Kidney epithelial cell (primary cell): ENCODE measurements around the gene OR52E1. TPM values are rescaled to one million over a fixed set of nuclear protein-coding genes. Genes with fewer than 3 reads are reported as not detected.
"Not testable (repeated sequence)": the region's sequence is repeated elsewhere in the genome, so short reads cannot be mapped to it uniquely, and the experiment has no call there.

Experiments used
- DNase-seq: peaks from one replicate; pipeline ENCODE4 v3.0.0-alpha.2; 2010; ENCODE audit warnings: low read depth
- H3K27me3 ChIP-seq: 2 replicates; pipeline ENCODE4 v1.6.0; 2011; ENCODE audit warnings: low read length; ENCODE audit not compliant: control insufficient read depth, insufficient read depth
- H3K36me3 ChIP-seq: 2 replicates; pipeline ENCODE4 v1.5.1; 2011; ENCODE audit warnings: low read length; ENCODE audit not compliant: control insufficient read depth, insufficient read depth
- H3K4me3 ChIP-seq: 2 replicates; pipeline ENCODE4 v1.5.1; 2011; ENCODE audit warnings: low read depth, mild to moderate bottlenecking, control low read depth, low read length
- CTCF ChIP-seq: IDR thresholded peaks from 2 replicates; pipeline ENCODE4 v1.5.1; 2011; ENCODE audit warnings: mild to moderate bottlenecking, moderate library complexity, low read length, control low read depth, inconsistent platforms; ENCODE audit not compliant: insufficient read depth, poor library complexity, severe bottlenecking
- total RNA-seq: library from RNA; depleted of rRNA; stranded (reverse); fragments of >200 nt; gene quantifications from 2 replicates; pipeline ENCODE4 v1.2.3, GENCODE V29; 2015

OR52E1 gene
- total RNA-seq, 1 donor from 2014 or later, result not detected

GRCh38 chr11:5042091-5042490, 27.3 kb upstream of the OR52E1 start:
- no peak for DNase-seq
- Histone ChIP-seq H3K36me3 (no peaks in the 10 kb centered on the region), H3K4me3 (no peak overlapping the region), H3K27me3 (no peaks in the 10 kb centered on the region)
- TF ChIP-seq CTCF, result no peak

- TF ChIP-seq CTCF, result no peak
- DNase-seq, result no peak
- Histone ChIP-seq H3K27me3 (no peaks in the 10 kb centered on the region), H3K4me3 (no peak overlapping the region), H3K36me3 (no peaks in the 10 kb centered on the region)
Observed at GRCh38 chr11:5043380-5043779, 26.0 kb upstream of the OR52E1 start.

GRCh38 chr11:5046226-5046625, 23.1 kb upstream of the OR52E1 start, which contains the start of gene OR52J3:
OR52J3 (plus strand) TSS chr11:5046526; CDS start chr11:5046526, 0 bp downstream.
- Histone ChIP-seq H3K4me3 (no peak within 1 kb of the TSS), H3K36me3 (no peaks in the 10 kb centered on the region), H3K27me3 (no peaks in the 10 kb centered on the region)
- TF ChIP-seq CTCF, result no peak
- DNase-seq, result no peak

- Histone ChIP-seq H3K36me3 (no peaks in the 10 kb centered on the region), H3K4me3 (no peak overlapping the region), H3K27me3 (no peaks in the 10 kb centered on the region)
- no peak for TF ChIP-seq CTCF
- no peak for DNase-seq
Observed at GRCh38 chr11:5046754-5047330, 22.5 kb upstream of the OR52E1 start.

- H3K4me3 ChIP-seq, DNase-seq, H3K36me3 ChIP-seq, H3K27me3 ChIP-seq: not testable (repeated sequence)
Observed at GRCh38 chr11:5058679-5059078, 10.7 kb upstream of the OR52E1 start.

GRCh38 chr11:5059391-5059790, 10.0 kb upstream of the OR52E1 start, which contains the start of gene OR52E2:
OR52E2 (minus strand) TSS chr11:5059627; CDS start chr11:5059627, 0 bp downstream.
- no peak for DNase-seq
- Histone ChIP-seq H3K4me3 (no peak within 1 kb of the TSS), H3K27me3 (no peaks in the 10 kb centered on the region), H3K36me3 (no peaks in the 10 kb centered on the region)
- TF ChIP-seq CTCF, result no peak
